GM10248 (cell line): ENCODE data around the gene MARCHF9.

Experiments
- CTCF ChIA-PET: fragments of 300-600 bp; sonication (Branson Sonifier 250); formaldehyde crosslinking; extraction: SDS; loops from one replicate; lab custom pipeline; 2021; ENCODE audit warnings: antibody characterized with exemption; lab: Yijun Ruan, JAX
- POLR2A ChIA-PET: fragments of 350-650 bp; sonication (Branson Sonifier 250); formaldehyde crosslinking; extraction: SDS; loops from one replicate; lab custom pipeline; 2020; ENCODE audit warnings: antibody characterized with exemption; lab: Yijun Ruan, JAX
- DNase-seq: peaks from one replicate; pipeline ENCODE4 v3.0.0; 2012; ENCODE audit errors: extremely low spot score
- TF ChIP-seq, protein P1 (sequence below): IDR thresholded peaks from 2 replicates; pipeline ENCODE4 v1.5.1; 2012; ENCODE audit warnings: mild to moderate bottlenecking, low read depth; ENCODE audit errors: extremely low read depth, missing control alignments, control extremely low read depth

MARCHF9 gene

DNA sequence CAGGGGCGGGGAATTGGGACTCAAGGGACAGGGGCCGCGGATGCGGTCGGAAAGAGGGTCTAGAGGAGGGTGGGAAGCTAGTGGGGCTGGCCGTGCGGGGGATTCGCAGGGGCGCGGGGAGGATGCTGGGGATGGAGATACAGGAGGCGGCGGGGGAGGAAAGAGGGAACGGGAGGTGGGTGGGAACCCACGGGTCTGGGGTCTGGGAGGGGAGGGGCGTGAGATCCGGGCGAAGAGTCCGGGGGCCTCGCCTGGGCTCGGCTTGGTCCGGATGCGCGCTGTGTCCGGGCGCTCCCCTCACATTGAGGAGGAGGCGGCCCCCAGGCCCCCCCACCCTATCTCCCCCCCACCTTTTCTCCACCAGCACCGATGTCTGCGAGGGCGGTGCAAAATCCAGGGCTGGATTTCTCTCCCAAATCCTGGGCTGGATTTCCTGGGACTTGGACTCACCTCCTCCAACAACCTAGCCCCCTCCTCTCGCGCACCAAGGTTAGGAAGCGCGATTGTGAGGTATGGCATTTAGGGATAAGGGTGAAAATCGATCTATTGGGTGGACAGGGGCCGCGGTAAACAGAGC lies 16.2 kb upstream of the MARCHF9 start, which contains the start of gene AGAP2:
Gene AGAP2, minus strand, starts transcription at position 82 of the 577 bp plus-strand sequence. CDS start 496 bp downstream, outside the sequence.
- ChIA-PET POLR2A (no interaction called here), CTCF (no interaction called here)
- TF ChIP-seq, protein P1, sequence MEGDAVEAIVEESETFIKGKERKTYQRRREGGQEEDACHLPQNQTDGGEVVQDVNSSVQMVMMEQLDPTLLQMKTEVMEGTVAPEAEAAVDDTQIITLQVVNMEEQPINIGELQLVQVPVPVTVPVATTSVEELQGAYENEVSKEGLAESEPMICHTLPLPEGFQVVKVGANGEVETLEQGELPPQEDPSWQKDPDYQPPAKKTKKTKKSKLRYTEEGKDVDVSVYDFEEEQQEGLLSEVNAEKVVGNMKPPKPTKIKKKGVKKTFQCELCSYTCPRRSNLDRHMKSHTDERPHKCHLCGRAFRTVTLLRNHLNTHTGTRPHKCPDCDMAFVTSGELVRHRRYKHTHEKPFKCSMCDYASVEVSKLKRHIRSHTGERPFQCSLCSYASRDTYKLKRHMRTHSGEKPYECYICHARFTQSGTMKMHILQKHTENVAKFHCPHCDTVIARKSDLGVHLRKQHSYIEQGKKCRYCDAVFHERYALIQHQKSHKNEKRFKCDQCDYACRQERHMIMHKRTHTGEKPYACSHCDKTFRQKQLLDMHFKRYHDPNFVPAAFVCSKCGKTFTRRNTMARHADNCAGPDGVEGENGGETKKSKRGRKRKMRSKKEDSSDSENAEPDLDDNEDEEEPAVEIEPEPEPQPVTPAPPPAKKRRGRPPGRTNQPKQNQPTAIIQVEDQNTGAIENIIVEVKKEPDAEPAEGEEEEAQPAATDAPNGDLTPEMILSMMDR: no peak
- DNase-seq: no peak

DNA sequence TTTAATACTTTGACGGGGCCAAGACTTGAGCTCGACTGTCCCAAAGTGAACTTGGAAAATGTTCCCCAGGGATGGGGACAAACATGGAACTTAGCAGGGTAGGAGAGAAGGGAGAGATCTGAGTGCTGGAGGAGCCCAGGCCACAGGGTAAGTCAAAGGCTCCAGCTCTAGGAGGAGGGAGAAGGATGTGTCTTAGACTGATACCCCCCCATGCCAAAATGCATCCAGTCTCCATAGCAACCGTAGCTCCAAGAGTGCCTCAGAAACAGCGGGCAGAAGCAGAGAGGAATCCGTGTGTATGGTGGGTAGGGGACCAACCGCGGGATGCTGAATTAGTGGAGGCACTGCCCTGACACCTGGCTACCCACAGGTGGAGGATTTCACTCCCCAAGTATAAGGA lies 15.5 kb upstream of the MARCHF9 start:
- no peak for DNase-seq
- ChIA-PET POLR2A (no interaction called here), CTCF (interaction anchor here (2.9 kb wide), 1 partner anchor 20 kb away, joined by 9 read pairs; no protein-coding TSS in a partner anchor)
- TF ChIP-seq, protein P1: no peak

DNA sequence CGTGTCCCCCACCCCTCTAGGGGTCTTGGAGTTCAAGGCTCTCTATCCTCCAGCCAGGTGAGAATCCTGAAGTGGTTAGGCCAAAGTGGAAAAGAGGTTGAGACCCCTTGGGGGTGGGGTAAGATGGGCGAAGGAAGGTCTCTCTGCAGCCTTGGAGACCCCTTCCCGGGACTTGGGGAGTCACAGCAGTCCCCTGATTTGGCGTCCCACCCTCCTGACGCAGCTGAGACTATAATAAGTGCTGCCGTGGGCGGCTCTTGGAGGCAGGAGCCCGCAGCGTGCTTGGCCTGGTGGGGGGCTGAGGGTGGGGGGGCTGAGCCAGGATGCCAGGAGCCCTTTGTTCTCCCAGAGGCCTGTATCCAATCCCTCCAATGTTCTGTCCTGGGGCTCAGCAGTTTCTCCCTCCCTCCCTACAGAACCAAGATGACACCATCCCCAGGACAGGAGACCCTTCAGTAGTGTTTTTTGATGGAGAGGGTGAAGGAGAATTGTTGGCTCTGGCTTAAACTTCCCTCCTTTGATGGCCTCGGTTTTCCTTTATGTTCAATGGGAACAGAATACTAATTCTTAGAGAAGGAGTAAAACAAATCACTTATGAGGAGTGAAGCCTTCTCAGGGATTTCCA lies 14.9 kb upstream of the MARCHF9 start:
- no peak for DNase-seq
- POLR2A ChIA-PET: no interaction called here
- TF ChIP-seq, protein P1: no peak
- CTCF ChIA-PET: interaction anchor here (1.1 to 2.9 kb wide), 5 partner anchors 10 to 157 kb away, joined by 3 to 19 read pairs (median 9); partner anchors contain the start of gene TSFM

DNA sequence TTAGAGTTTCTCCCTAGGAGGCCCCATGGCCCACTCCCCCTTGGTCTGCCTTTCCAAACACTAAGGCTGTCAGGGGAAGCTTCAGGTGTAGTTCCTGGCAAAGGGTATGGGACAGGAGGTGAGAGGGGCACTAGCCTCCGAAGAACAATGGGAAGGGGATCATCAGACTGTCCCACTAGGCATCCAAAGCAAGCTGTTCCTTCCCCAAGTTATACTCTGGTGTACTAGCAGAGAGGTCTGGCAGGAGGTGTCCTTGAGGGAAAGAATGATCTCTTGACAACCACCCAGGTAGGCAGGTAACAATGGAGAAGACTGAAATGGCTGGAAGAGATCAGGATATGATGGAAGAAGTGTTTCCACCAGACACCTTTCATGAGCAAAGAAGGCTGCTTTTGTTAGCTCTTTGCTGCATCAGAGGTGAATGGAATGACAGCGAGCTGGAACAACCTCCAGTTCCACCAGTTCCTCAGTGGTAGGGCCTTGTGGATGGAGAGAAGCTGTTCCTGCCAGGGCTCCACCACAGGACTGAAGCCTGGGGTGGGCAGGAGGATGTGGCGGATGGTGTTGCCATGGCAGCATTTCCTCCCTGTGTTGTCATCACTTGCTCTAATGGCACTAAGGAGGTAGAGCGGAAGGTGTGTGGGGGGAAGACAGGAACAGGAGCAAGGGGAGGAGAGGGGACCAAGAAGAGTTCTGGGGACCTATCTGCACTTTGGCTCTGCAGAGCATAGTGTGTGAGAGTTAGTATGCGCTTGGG lies 14.1 kb upstream of the MARCHF9 start:
- TF ChIP-seq, protein P1: no peak
- ChIA-PET CTCF (interaction anchor here (1.1 to 2.9 kb wide), 13 partner anchors 9 to 282 kb away, joined by 3 to 19 read pairs (median 6); partner anchors contain the start of genes OS9 and TSFM), POLR2A (no interaction called here)
- peak; percentile 72 for DNase-seq

DNA sequence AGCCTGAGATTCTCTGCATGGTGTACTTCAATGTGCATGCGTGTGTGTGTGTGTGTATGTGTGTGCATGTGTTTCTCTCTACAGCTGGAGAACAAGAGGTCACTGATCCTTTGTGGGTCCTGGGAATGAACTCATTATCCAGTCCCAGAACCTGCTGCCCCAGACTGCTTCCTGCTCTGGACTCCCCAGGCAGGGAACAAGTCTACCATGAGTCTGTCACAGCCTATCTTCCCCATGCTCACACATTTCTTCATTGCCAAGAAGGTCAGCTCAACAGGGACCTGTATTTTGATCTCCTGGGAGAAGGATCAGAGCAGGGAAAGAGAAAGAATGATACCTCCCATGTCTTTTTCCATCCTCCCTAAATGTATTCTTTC lies 13.5 kb upstream of the MARCHF9 start:
- ChIA-PET POLR2A (no interaction called here), CTCF (interaction anchor here (1.1 to 2.9 kb wide), 12 partner anchors 9 to 283 kb away, joined by 3 to 19 read pairs (median 6); partner anchors contain the start of gene OS9)
- TF ChIP-seq, protein P1: no peak
- no peak for DNase-seq
